Fibroblast of peridontal ligament (primary cell): ENCODE results near the gene REXO2.

ENCODE experiments used
- DNase-seq: peaks from one replicate; pipeline ENCODE4 v3.0.0-alpha.2; 2010; ENCODE audit errors: extremely low read depth

Gene REXO2

DNA sequence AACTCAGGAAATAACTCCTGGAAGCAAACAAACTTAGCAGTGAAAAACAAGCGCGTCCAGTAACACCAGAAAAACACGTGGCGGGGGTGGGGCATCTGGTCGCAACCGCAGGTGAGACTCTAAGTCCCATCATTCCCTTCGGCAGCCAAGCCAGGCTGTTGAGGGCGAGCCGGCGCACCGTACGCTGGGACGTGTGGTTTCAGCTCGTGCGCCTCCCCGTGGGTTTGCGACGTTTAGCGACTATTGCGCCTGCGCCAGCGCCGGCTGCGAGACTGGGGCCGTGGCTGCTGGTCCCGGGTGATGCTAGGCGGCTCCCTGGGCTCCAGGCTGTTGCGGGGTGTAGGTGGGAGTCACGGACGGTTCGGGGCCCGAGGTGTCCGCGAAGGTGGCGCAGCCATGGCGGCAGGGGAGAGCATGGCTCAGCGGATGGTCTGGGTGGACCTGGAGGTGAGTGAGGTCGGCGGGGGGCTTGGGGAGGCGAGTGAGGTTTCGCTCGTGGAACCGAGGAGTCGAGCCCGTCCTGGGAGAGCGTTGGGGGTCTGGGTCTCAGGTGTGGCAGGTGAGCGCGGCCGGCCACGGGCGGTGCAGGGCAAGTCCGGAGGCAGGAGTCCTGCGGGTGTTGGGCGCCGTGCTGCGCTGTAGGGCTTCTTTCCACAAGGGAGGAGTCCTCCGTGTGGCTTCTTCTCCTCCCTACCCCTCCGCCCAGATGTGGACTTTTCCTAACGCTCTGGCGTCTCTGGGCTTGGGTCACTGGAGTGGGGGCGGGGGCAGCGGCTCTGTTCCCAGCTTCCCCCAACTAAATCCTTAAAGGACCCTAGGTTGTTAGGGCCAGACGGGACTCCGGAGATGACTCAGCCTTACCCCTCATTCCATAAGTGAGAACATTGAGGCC is at the start of gene REXO2:
Gene REXO2 (plus strand): TSS at position 239 of the 892 bp plus-strand sequence. CDS start 62 bp downstream, at position 301.
- DNase-seq: peak; percentile 92

DNA sequence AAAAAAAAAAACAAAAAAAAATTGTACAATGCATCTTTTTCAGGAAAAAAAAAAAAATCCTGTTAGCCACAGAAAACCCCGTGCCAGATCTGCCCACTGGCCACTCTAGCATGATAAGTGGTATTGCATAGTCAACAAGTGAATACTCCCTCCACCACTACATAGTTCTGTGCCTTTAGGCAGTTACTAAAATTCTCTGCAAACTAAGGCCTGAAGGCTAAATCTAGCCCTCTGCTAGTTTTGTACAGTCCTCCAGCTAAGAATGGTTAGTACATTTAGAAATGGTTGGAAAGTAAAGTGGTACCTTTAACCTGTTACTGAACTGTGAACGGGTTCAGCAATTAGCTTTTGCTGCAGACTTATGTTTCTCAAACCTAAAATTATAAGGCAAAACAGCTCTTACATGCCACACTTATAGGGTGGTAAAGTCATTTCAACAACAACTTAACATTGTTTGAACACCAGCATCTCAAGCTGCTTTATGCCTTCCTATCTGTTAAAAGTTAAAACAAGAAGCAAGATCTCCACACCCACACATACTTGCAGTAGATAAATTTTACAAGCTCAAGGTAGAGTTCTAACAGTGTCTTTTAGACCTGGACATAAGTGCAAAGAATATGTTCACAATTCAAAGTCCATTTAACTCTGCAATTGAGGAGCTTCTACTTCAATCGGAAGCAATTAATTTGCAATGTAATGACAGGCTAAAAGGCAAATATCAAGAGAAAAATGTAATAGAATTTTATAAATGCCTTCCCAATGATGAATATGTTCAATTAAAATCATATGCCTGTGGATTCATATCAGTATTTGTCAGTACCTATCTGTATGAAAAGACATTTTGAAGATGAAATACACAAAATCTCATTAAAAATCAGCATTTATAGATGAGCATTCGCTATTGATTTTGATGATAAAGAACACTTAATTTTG is 46.3 kb upstream of the REXO2 start:
- no peak for DNase-seq

DNA sequence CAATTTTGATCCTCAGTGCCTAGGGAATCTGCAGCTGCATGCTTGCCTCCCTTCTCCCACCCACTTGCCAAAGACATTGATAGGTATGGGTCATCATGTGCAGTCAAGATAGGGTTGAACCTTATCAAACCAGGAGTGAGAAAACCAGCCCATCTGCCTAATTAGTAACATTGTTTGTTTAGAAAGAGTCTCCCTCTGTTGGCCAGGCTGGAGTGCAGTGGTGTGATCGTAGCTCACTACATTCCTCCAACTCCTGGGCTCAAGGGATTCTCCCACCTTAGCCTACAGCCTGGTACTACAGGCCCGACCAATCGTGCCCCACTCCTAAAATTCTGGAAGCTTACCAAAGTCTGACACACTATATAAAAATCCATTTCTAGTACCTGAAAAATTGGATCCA is 43.5 kb upstream of the REXO2 start:
- no peak for DNase-seq

DNA sequence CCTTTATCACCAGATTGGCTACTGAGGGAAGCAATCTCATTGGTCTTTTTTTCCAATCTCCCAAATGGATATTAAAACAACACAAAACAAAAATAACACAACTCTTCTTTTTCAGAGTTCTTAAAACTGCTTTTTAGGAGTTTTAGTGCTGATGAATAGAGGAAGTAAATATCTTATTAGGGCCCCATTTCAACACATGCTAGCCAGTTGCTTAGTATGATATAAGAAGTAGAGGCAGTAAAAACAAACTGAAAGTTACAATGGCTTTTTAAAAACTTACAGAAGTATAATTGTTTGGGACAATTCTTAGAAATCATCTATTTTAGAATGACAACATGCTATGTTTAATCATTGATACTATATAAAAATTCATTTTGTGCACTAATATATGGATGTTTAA is 42.4 kb upstream of the REXO2 start:
- DNase-seq: no peak

DNA sequence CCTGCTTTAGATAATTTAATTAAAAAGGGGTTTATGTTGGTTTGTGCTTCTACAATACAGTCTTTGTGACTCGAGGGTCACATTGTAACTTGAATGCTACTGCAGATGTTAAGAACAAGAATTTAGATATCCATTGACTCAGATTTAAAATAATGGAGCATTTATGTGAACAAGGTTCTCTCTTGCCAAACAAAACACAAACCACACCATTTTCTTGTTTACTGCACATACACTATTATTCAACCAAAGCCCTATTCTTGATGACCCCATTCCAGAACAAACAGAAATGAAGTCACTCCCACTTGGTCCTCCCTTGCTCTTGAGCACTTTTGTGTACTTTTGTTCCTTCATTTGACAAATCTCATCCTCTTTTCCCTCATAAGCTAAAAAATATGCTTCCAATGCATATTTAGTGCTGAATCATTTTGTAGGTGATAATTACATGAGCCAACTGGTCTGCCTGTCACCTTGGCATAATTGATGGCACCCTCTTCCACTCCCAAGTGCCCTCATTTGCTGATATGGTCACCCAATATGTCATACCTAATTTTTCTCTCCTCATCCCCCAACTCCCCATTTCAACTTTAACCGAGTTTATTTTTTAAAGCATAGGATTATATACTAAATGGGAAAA is 41.8 kb upstream of the REXO2 start:
- DNase-seq: no peak

DNA sequence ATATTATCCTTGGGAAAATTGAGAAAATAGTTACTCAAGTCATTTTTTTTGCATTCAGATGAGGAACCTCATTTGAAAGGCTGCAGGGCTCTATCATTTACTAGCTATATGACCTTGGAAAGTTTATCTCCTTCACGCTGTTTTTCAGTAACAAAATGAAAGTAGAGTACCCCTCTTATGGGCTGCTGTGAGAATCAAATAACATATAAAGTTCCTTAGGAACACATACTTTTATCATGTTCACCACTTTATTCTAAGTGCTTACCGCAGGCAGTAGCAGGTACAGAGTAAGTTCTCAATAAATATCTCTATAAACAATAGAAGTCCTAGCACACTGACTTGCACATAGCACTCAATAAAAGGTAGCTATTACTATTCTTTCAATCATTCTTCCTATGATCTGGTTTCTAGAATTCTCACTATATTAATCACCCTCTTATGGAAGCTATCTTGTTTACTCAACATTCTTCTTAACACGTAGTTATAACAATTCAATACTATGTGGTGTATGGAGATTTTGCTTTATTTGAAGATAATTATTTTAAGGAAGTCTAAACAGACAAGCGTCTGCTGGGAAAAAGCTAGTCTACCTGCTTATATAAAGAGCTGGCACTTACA is 40.9 kb upstream of the REXO2 start:
- no peak for DNase-seq

DNA sequence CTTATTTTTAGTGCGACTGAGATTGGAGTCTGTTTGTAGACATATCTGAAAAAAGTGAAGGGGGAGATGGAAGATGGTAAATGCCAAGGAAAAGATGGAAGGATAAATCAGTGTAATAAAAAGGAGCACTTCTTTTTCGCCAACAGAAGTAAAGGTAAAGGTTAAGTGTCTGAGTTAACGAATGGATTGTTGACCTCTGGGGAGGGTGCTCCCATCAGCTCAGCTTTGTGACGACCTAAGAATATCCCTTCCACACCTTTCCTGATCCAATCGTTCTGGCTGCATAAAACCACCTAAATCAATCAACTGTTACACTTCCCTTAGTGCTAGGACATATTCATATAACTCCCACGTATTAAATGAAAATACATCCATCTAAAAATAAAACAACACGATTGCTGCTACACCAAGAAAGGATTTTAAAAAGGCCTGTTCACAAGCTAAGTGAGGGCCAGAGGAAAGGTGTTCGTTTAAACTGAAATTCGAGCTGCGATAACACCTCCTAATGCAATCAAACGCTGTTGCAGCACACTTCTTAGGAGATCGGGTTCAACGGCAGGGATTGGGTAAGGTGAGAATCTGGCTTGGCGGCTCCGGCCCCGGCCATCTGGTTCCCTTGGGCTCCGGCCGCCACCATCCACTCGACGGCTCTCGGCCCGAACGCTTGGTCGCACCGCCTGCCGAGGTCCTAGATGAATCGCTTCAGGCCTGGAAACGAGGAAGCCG is 39.6 kb upstream of the REXO2 start:
- no peak for DNase-seq

DNA sequence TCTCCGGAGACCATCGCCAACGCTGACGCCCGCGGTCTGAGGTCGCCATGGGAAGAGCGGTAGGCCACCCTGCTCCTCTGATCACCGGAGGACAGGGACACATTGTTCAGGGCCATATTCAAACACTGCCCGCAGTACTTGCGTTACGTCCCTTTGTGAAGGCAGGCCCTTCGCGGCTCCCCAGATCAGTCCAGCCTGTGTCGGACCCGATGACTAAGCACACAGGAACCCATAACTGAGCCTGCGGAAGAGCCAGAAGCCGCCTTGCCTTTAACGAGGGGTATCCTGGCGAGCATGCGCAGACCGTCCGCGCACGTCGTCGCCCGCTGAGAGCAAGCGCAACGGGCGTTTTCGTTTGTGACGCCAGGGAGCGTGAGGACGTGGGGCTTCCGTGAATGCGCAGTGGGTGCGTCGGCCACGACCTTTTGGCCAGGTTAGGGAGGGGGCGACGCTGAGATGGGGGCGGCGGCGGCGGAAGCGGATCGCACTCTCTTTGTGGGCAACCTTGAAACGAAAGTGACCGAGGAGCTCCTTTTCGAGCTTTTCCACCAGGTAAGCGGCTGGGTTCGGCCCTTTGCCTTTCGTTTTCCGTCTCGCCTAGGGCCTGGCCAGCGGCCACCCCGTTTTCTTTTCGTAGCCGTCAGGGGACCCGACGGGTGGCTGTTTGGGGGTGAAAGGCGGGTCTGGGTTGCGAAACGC is 38.9 kb upstream of the REXO2 start, which contains the start of the genes C11orf71 and RBM7:
Gene C11orf71 (minus strand): TSS at position 296 of the 699 bp plus-strand sequence. CDS start 180 bp downstream, at position 116.
Gene RBM7 (plus strand): TSS at position 451 of the 699 bp plus-strand sequence. CDS start 6 bp downstream, at position 457.
- DNase-seq: peak; percentile 99

DNA sequence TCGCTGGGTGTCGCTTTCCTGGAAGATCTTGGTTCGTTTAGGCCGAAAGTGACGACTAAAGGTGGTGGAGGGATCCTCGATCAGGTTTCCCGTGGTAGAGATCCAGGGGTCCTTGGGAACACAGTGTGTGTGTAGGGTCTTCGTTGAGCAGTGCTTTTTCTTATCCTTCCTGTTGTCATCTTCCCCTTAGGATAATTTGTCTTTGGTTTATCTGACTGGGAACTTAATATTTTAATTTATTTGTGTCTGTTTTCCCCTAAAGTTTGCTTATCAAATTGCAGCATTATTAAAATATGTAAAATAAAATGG is 38.4 kb upstream of the REXO2 start:
- no peak for DNase-seq

DNA sequence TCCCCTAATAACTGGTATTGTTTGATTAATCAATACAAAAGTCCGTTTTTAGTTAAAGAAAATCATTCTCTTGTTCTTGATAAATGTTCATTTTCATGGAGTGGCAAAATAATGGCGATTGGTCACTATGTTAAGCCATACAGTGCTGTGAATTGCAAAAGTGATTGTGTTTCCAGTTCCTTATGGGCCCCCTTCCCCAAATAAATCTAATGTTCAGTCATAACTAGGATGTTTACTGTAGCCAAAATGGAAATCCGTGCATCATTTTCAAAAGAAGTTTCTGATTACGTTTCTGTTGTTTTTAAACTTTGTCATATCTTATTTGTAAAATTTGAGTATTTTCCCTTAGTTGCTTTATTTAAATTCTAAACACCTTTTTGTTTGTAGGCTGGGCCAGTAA is 38.0 kb upstream of the REXO2 start:
- DNase-seq: peak; percentile 49

DNA sequence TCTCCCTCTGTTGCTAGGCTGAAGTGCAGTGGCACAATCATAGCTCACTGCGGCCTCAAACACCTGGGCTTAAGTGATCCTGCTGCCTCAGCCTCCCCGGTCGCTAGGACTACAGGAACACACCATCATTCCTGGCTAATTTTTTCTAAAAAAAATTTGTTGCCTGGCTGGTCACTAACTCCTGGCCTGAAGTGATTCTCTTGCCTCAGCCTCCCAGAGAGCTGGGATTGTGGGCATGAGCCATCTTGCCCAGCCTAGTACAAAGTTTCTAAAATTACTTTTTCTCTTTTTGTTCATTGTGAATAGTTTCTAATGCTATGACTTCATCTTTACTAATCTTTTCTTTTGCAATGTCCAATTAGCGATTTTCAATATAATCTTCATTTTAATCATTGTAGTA is 26.3 kb upstream of the REXO2 start:
- no peak for DNase-seq

DNA sequence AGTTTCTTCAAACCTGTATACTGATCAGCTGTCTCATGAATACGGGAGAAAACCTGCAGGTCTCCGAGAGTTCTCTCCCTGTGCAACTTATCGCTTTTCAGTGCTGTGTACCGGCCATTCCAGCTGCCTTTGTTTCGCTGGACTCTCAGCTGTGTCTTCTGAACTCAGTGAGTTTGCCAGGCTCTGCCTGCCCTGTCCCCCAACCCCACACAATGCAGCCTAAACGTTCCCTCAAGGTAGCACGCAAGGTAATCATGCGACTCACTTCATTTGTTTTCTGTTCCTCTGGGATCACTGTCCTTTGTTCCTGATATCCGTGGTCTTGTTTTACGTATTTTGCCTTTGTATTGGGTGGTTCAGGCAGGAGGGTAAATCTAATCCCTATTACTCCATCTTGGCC is 25.3 kb upstream of the REXO2 start:
- no peak for DNase-seq

DNA sequence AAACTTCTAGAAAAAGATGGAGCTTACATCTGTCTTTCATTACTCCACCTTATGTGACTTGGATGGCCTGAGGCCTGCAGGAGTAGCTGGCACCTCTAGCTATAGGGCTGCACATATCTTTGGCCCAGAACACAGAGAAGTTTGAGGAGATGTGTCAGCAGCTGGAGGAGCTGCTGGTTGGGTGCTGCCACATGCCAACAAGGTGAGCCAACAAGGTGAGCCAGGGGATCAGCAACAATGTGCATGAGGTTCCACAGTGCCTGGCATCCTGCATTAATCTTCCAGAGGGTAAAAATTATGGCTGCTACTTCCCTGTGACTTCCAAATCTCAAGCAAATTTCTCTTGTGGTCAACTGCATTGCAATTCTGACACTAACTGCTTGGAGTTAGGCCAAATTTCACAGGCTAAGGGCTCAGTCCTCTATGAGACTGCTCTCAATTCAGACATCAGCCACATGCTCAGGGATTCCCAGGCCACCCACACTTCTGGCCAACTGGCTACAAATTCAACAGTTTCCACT is 22.8 kb upstream of the REXO2 start:
- peak; percentile 36 for DNase-seq

DNA sequence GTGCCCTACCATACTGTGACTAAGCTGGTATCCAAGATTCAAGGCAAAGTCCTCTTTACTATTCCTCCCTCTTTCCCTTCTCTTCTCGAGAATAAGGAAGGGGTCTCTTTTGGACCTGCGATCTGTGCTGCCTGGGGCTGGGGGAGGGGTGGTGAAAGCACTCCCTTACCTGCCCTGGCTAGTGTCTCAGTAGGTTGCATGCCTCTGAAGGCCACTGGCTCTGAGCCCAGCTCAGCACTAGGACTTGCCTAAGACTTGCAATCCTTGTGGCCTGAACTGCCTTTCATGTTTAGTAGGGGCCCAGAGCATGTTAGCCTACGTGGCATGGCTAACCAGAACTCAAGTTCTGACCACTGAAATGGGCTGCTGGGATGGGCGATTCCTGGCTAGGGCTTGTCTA is 13.0 kb upstream of the REXO2 start:
- no peak for DNase-seq

DNA sequence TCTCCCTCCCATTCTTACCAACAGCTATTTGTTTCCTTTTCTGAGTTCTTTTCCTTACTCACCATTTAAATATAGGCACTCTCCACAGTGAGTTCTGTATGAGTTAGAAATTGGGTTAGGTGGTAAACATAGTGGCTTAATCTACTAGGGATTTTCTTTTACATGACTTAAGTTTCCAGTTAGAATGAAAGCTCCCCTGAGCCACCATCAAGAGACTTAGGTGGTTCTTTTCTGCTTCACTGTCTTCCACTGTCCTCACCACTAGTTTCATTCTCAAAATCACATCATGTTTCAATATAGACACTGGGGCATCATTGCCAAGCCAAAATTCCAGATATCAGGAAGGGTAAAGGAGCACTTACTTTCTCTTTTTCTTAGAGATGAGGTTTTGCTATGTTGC is 9.0 kb upstream of the REXO2 start:
- no peak for DNase-seq

DNA sequence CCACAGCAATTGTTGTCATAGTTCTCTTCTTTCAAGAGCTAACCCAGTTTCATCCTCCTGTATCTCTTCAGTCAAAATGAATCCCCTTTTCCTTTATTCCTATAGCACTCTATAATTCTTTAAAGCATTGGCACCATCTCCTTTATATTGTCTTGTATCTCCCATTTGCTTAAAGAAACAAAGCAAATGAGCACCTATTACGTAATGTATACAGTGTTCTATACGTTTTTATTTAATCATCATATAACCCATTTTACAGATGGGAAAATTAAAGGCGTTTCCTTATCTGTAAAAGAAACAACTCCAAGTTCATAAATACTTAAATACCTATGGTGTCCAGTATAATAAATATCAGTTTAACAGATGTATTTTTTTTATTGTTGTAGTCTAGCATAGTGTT is 6.4 kb upstream of the REXO2 start:
- no peak for DNase-seq

DNA sequence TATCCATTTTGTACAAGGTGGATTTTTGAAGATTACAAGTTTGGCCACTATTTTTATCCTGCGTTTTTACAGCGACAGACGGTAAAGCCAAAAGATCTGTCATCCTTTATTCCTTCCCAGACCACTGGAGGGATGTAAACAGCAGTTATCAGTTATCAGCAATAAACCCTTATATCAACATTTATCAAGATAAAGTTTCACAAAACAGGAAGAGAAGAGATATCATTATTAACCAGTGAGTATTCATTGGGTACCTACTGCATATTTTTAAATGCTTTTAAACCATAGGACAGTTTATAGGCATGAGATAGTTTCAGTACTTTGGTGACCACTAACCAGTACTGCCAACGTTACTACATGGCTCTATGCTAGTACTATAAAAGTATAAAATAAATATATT is 5.9 kb upstream of the REXO2 start:
- DNase-seq: no peak

DNA sequence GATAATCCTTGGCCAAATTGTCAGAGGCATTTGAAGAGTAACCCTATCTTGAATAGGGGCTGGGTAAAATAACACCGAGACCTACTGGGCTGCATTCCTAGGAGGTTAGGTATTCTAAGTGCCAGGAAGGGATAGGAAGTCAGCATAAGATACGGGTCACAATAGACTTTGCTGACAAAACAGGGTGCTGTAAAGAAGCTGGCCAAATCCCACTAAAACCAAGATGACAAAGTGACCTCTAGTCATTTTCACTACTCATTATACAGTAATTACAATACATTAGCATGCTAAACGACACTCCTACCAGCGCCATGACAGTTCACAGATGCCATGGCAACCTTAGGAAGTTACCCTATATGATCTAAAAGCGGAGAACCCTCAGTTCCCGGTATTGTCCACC is 964 bp upstream of the REXO2 start:
- DNase-seq: no peak

DNA sequence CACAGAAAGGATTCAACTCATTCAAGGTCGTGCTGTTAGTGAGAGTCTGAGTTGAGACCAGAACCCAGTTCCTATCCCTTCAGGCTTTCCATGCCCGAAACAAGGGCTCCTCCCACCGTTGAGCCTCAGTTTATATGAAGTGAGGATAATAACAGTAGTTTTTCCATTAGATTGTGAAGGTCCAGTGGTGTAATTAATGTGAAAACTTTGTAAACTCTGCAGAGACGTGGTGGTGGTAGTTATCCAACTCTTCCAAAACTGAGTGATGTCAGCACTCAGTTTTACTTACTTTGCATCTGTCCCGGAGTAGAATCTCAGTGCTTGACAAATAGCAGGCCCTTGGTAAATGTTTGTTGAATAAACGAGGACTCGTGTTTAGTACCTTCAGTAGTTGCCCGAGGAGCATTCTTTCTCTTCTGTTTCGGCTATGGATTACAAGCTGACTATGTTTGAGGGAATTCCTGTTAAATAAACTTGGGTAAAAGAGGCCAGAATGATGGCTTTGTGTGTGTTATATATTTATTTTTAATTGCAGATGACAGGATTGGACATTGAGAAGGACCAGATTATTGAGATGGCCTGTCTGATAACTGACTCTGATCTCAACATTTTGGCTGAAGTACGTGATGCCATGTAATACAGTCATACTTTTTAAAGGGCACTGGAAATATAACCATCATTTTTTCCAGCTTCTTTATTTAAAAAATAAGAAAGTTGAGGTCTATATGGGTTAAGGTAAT is 1.0 kb downstream of the REXO2 start:
- no peak for DNase-seq
